Midbrain (tissue), 1 donor: Measurements from ENCODE around the gene OR52K1.
"Not testable (repeated sequence)": the region's sequence is repeated elsewhere in the genome, so short reads cannot be mapped to it uniquely, and the experiment has no call there.

Source experiments
- DNase-seq: peaks from one replicate; lab custom pipeline; 2025; lab: John Stamatoyannopoulos, UW

The OR52K1 gene

GRCh38 chr11:4491878-4492606 lies 9.6 kb downstream of the OR52K1 start:
- DNase-seq = no peak

GRCh38 chr11:4493480-4493818 lies 11.0 kb downstream of the OR52K1 start:
- DNase-seq = no peak

GRCh38 chr11:4495487-4495886 lies 13.0 kb downstream of the OR52K1 start:
- no peak for DNase-seq

- no peak for DNase-seq
Measured at GRCh38 chr11:4495986-4496385, 13.5 kb downstream of the OR52K1 start.

GRCh38 chr11:4496557-4497248 lies 14.3 kb downstream of the OR52K1 start:
- DNase-seq = no peak

GRCh38 chr11:4508886-4509285 lies 26.4 kb downstream of the OR52K1 start:
- DNase-seq = no peak

- no peak for DNase-seq
Measured at GRCh38 chr11:4511282-4512245, 29.1 kb downstream of the OR52K1 start.

- DNase-seq = no peak
Measured at GRCh38 chr11:4514196-4514595, 31.8 kb downstream of the OR52K1 start.

GRCh38 chr11:4522339-4522738 lies 39.9 kb downstream of the OR52K1 start:
- no peak for DNase-seq

GRCh38 chr11:4522752-4523151 lies 40.3 kb downstream of the OR52K1 start:
- no peak for DNase-seq

GRCh38 chr11:4523666-4524065 lies 41.2 kb downstream of the OR52K1 start:
- no peak for DNase-seq

- DNase-seq = no peak
Measured at GRCh38 chr11:4527926-4528325, 45.5 kb downstream of the OR52K1 start.

- DNase-seq = not testable (repeated sequence)
Measured at GRCh38 chr11:4531686-4532085, 49.2 kb downstream of the OR52K1 start.

- DNase-seq = peak; percentile 22
Measured at GRCh38 chr11:4539603-4540219, 57.3 kb downstream of the OR52K1 start.

- no peak for DNase-seq
Measured at GRCh38 chr11:4541071-4541470, 58.6 kb downstream of the OR52K1 start.
